Measurements from ENCODE around the gene DNAH7. TPM values are rescaled to one million over a fixed set of nuclear protein-coding genes. Genes with fewer than 3 reads are reported as not detected.

The DNAH7 gene
- total and polyA plus RNA-seq, 9 of the 15 experiments (the other 6 are each of a cell fraction or from before 2014, with no cell fraction given) = 0.03 to 0.42 (median 0.18) TPM

DNA sequence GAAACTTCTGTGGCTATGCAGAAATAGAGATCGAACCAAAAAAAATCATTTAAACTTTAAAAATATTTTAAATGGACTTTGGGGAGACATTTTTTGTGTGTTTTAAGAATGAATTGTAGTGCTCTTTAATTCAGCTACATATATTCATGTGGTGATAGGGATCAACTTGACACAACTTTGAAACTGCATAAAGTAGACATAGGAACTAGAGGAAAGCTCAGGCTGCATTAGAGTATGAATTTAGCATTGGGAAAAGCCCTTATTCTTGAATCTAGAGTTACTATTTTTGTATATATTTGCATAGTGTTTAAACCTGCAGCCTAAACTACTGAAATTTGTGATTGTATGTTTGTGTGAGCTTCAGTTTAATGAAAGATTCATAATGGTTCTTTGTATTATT, 333.3 kb downstream of the DNAH7 start:
- Histone ChIP-seq H3K27ac (ENCODE audit: extremely low read depth, low read depth, low read length) (no peak overlapping the region), H2AFZ (ENCODE audit: low read depth, low read length) (no peak overlapping the region), H3K36me3 (ENCODE audit: control insufficient read depth, insufficient read depth, low read length) (peaks cover 22% of the 10 kb centered on the region; the same call in 2 of the 3 replicates), H3K27me3 (ENCODE audit: control insufficient read depth in 2 of 2, insufficient read depth in 2 of 2, low read length in 2 of 2) (no peaks in the 10 kb centered on the region), H3K4me2 (ENCODE audit: insufficient read depth, low read length) (no peak overlapping the region), H3K9me1 (ENCODE audit: control insufficient read depth, insufficient read depth, low read length) (no peaks in the 10 kb centered on the region), H3K79me2 (ENCODE audit: control insufficient read depth, insufficient read depth, low read length) (no peaks in the 10 kb centered on the region), H3K4me3 (no peak overlapping the region), H3K4me1 (replicated peaks in 1 of 2; ENCODE audit: control insufficient read depth in 2 of 2, insufficient read depth in 2 of 2, low read length in 2 of 2) (no peaks in the 10 kb centered on the region), H4K20me1 (replicated peaks; ENCODE audit: control insufficient read depth, insufficient read depth, low read length) (no peaks in the 10 kb centered on the region), H3K9ac (ENCODE audit: insufficient read depth in 1 of 2, low read depth in 2 of 2, low read length in 2 of 2) (no peak overlapping the region), H3K9me3 (replicated peaks; ENCODE audit: control insufficient read depth, insufficient read depth, low read depth, low read length) (no peaks in the 10 kb centered on the region)
- TF ChIP-seq RBM25 (IDR thresholded peaks at IDR 0.05; ENCODE audit: low read depth, low read length, severe bottlenecking) = no peak
- TF ChIP-seq EP300 (IDR thresholded peaks at IDR 0.05; ENCODE audit: low read length) = no peak
- no peak for TF ChIP-seq RBM22 (IDR thresholded peaks at IDR 0.05; ENCODE audit: low read depth, low read length, poor library complexity, severe bottlenecking)
- TF ChIP-seq NFE2 (IDR thresholded peaks at IDR 0.05; ENCODE audit: low read depth) = no peak
- TF ChIP-seq SMC3 (conservative IDR thresholded peaks at IDR 0.05; ENCODE audit: insufficient read depth, low read depth, low read length) = no peak
- no peak for TF ChIP-seq IRF2 (CRISPR knock-in tag; IDR thresholded peaks at IDR 0.05)
- TF ChIP-seq MAFF (IDR thresholded peaks at IDR 0.05; ENCODE audit: low read length) = no peak
- TF ChIP-seq ZKSCAN1 (IDR thresholded peaks at IDR 0.05; ENCODE audit: low read depth, low read length) = no peak
- no peak for TF ChIP-seq RNF2 (IDR thresholded peaks at IDR 0.05)
- TF ChIP-seq, protein P1, sequence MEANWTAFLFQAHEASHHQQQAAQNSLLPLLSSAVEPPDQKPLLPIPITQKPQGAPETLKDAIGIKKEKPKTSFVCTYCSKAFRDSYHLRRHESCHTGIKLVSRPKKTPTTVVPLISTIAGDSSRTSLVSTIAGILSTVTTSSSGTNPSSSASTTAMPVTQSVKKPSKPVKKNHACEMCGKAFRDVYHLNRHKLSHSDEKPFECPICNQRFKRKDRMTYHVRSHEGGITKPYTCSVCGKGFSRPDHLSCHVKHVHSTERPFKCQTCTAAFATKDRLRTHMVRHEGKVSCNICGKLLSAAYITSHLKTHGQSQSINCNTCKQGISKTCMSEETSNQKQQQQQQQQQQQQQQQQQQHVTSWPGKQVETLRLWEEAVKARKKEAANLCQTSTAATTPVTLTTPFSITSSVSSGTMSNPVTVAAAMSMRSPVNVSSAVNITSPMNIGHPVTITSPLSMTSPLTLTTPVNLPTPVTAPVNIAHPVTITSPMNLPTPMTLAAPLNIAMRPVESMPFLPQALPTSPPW (CRISPR knock-in tag; IDR thresholded peaks at IDR 0.05) = no peak
- no peak for TF ChIP-seq GATA2 (CRISPR knock-in tag; IDR thresholded peaks at IDR 0.05)
- TF ChIP-seq, protein P2, sequence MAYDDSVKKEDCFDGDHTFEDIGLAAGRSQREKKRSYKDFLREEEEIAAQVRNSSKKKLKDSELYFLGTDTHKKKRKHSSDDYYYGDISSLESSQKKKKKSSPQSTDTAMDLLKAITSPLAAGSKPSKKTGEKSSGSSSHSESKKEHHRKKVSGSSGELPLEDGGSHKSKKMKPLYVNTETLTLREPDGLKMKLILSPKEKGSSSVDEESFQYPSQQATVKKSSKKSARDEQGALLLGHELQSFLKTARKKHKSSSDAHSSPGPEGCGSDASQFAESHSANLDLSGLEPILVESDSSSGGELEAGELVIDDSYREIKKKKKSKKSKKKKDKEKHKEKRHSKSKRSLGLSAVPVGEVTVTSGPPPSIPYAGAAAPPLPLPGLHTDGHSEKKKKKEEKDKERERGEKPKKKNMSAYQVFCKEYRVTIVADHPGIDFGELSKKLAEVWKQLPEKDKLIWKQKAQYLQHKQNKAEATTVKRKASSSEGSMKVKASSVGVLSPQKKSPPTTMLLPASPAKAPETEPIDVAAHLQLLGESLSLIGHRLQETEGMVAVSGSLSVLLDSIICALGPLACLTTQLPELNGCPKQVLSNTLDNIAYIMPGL (CRISPR knock-in tag; IDR thresholded peaks at IDR 0.05) = no peak
- TF ChIP-seq, protein P3, sequence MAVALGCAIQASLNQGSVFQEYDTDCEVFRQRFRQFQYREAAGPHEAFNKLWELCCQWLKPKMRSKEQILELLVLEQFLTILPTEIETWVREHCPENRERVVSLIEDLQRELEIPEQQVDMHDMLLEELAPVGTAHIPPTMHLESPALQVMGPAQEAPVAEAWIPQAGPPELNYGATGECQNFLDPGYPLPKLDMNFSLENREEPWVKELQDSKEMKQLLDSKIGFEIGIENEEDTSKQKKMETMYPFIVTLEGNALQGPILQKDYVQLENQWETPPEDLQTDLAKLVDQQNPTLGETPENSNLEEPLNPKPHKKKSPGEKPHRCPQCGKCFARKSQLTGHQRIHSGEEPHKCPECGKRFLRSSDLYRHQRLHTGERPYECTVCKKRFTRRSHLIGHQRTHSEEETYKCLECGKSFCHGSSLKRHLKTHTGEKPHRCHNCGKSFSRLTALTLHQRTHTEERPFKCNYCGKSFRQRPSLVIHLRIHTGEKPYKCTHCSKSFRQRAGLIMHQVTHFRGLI (CRISPR knock-in tag; IDR thresholded peaks at IDR 0.05) = no peak
- no peak for TF ChIP-seq CTBP1 (IDR thresholded peaks at IDR 0.05; ENCODE audit: borderline replicate concordance)
- TF ChIP-seq, protein P4, sequence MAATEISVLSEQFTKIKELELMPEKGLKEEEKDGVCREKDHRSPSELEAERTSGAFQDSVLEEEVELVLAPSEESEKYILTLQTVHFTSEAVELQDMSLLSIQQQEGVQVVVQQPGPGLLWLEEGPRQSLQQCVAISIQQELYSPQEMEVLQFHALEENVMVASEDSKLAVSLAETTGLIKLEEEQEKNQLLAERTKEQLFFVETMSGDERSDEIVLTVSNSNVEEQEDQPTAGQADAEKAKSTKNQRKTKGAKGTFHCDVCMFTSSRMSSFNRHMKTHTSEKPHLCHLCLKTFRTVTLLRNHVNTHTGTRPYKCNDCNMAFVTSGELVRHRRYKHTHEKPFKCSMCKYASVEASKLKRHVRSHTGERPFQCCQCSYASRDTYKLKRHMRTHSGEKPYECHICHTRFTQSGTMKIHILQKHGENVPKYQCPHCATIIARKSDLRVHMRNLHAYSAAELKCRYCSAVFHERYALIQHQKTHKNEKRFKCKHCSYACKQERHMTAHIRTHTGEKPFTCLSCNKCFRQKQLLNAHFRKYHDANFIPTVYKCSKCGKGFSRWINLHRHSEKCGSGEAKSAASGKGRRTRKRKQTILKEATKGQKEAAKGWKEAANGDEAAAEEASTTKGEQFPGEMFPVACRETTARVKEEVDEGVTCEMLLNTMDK (IDR thresholded peaks at IDR 0.05; ENCODE audit: borderline replicate concordance, insufficient read depth, low read depth, low read length, poor library complexity, severe bottlenecking) = no peak
- no peak for TF ChIP-seq ADNP (tag; IDR thresholded peaks at IDR 0.05)
- no peak for TF ChIP-seq SUPT5H (IDR thresholded peaks at IDR 0.05)
- intact Hi-C loops (cut with micrococcal nuclease) (no loop called here), in situ Hi-C loops (cut with MboI) (no loop called here)
- 88% methylated on average over 1 of the region's 1 CpG for WGBS (ENCODE audit: insufficient coverage, low coverage, missing lambda C conversion rate)
- FAIRE-seq (no peak), DNase-seq (ENCODE audit: extremely low read depth in 1 of 4, low spot score in 3 of 4) (no peak), ATAC-seq (no peak)
- no TSS peak for BruUV-seq (replicated peaks)
- POLR2A ChIA-PET = no interaction called here
- CTCF ChIA-PET (ENCODE audit: low intra/inter-chr PET ratio) = no interaction called here

Data from K562 (cell line).